ENCODE measurements around the gene KRT28.

KRT28 gene

GRCh38 chr17:40791111-40791510, 8.6 kb downstream of the KRT28 start:
- no peak for TF ChIP-seq TAF1 (IDR thresholded peaks at IDR 0.05; ENCODE audit: borderline replicate concordance, insufficient read depth, low read length)

GRCh38 chr17:40782450-40782849, 17.3 kb downstream of the KRT28 start, which contains the start of gene KRT27:
Gene KRT27 (minus strand): TSS chr17:40782550. CDS start chr17:40782493, 57 bp downstream.
- no peak for TF ChIP-seq POLR2AphosphoS5 (IDR thresholded peaks at IDR 0.05; ENCODE audit: low read depth, low read length)
- TF ChIP-seq SIN3A (IDR thresholded peaks at IDR 0.05; ENCODE audit: borderline replicate concordance, insufficient read depth, low read length), result no peak
- TF ChIP-seq REST (IDR thresholded peaks at IDR 0.05; ENCODE audit: insufficient read depth in 1 of 2, low read depth in 2 of 2, low read length in 2 of 2), result no peak
- TF ChIP-seq TAF1 (IDR thresholded peaks at IDR 0.05; ENCODE audit: borderline replicate concordance, insufficient read depth, low read length), result no peak
- no peak for TF ChIP-seq FOXP2 (optimal IDR thresholded peaks at IDR 0.05; ENCODE audit: borderline replicate concordance, extremely low read depth, extremely low read length, insufficient read depth)

GRCh38 chr17:40779181-40779909, 20.4 kb downstream of the KRT28 start:
- TF ChIP-seq FOXP2 (optimal IDR thresholded peaks at IDR 0.05; ENCODE audit: borderline replicate concordance, extremely low read depth, extremely low read length, insufficient read depth) (no peak), TAF1 (IDR thresholded peaks at IDR 0.05; ENCODE audit: borderline replicate concordance, insufficient read depth, low read length) (no peak), REST (IDR thresholded peaks at IDR 0.05; ENCODE audit: insufficient read depth in 1 of 2, low read depth in 2 of 2, low read length in 2 of 2) (no peak), POLR2AphosphoS5 (IDR thresholded peaks at IDR 0.05; ENCODE audit: low read depth, low read length) (no peak), SIN3A (IDR thresholded peaks at IDR 0.05; ENCODE audit: borderline replicate concordance, insufficient read depth, low read length) (no peak)

GRCh38 chr17:40778461-40778860, 21.3 kb downstream of the KRT28 start:
- TF ChIP-seq REST (IDR thresholded peaks at IDR 0.05; ENCODE audit: insufficient read depth in 1 of 2, low read depth in 2 of 2, low read length in 2 of 2) (no peak), POLR2AphosphoS5 (IDR thresholded peaks at IDR 0.05; ENCODE audit: low read depth, low read length) (no peak), TAF1 (IDR thresholded peaks at IDR 0.05; ENCODE audit: borderline replicate concordance, insufficient read depth, low read length) (no peak), SIN3A (IDR thresholded peaks at IDR 0.05; ENCODE audit: borderline replicate concordance, insufficient read depth, low read length) (no peak), FOXP2 (optimal IDR thresholded peaks at IDR 0.05; ENCODE audit: borderline replicate concordance, extremely low read depth, extremely low read length, insufficient read depth) (no peak)

- no peak for TF ChIP-seq FOXP2 (optimal IDR thresholded peaks at IDR 0.05; ENCODE audit: borderline replicate concordance, extremely low read depth, extremely low read length, insufficient read depth)
- no peak for TF ChIP-seq SIN3A (IDR thresholded peaks at IDR 0.05; ENCODE audit: borderline replicate concordance, insufficient read depth, low read length)
- no peak for TF ChIP-seq POLR2AphosphoS5 (IDR thresholded peaks at IDR 0.05; ENCODE audit: low read depth, low read length)
- no peak for TF ChIP-seq REST (IDR thresholded peaks at IDR 0.05; ENCODE audit: insufficient read depth in 1 of 2, low read depth in 2 of 2, low read length in 2 of 2)
- TF ChIP-seq TAF1 (IDR thresholded peaks at IDR 0.05; ENCODE audit: borderline replicate concordance, insufficient read depth, low read length), result no peak
These were observed 21.8 kb downstream of the KRT28 start for GRCh38 chr17:40777971-40778370.

Measured in PFSK-1 (cell line).